Endothelial cell of umbilical vein (primary cell): Measurements from ENCODE around the gene TSTD1. TPM values are rescaled to one million over a fixed set of nuclear protein-coding genes. Genes with fewer than 3 reads are reported as not detected.

Experiments
- BruUV-seq: library from RNA; stranded (reverse); fragments of 400-500 nt; replicated peaks from 2 replicates; lab custom pipeline; 2021; lab: Mats Ljungman, UMichigan
- CTCF ChIA-PET: fragments of 300-600, 350-600 bp; sonication (Branson Sonifier 250); formaldehyde crosslinking; loops from one replicate; lab custom pipeline; 2021; ENCODE audit warnings: antibody characterized with exemption, inconsistent platforms; lab: Charles Lee
- POLR2A ChIA-PET: fragments of 300-600, 350-600 bp; sonication (Branson Sonifier 250); formaldehyde crosslinking; loops from one replicate; lab custom pipeline; 2021; ENCODE audit warnings: antibody characterized with exemption, inconsistent platforms; lab: Charles Lee
- DNase-seq: peaks from one replicate; pipeline ENCODE4 v3.0.0-alpha.2; 2011; ENCODE audit warnings: low read depth, low spot score
- FAIRE-seq: peaks from 2 replicates; lab custom pipeline; 2011; peaks lifted over from hg19 to GRCh38; lab: Jason Lieb, UNC
- H2AFZ ChIP-seq: 2 replicates; pipeline ENCODE4 v1.6.0; 2012; ENCODE audit warnings: low read depth, low read length, control low read depth, inconsistent platforms
- H3K27ac ChIP-seq: 2 replicates; pipeline ENCODE4 v1.5.1; 2011; ENCODE audit warnings: low read depth, mild to moderate bottlenecking, control low read depth, low read length, moderate library complexity; ENCODE audit not compliant: insufficient read depth
- H3K27me3 ChIP-seq, 2 experiments: 2 replicates each; pipeline versions ENCODE4 v1.6.0 to v1.6.1; 2011; ENCODE audit warnings: low read length in 2 of 2, mixed read lengths in 1 of 2; ENCODE audit not compliant: control insufficient read depth in 2 of 2, insufficient read depth in 2 of 2
- H3K36me3 ChIP-seq, 2 experiments: 2 replicates in 1 of 2; 3 replicates in 1 of 2; pipeline ENCODE4 v1.5.1; 2011; ENCODE audit warnings: low read length in 2 of 2, mild to moderate bottlenecking in 1 of 2, moderate library complexity in 1 of 2; ENCODE audit not compliant: control insufficient read depth in 2 of 2, insufficient read depth in 2 of 2; ENCODE audit errors: extremely low read depth in 1 of 2
- H3K4me1 ChIP-seq: 3 replicates; pipeline ENCODE4 v1.5.1; 2011; ENCODE audit warnings: mild to moderate bottlenecking, low read length; ENCODE audit not compliant: control insufficient read depth, insufficient read depth; ENCODE audit errors: extremely low read depth
- H3K4me2 ChIP-seq: 2 replicates; pipeline ENCODE4 v1.6.1; 2011; ENCODE audit warnings: low read length, control low read depth, mixed read lengths; ENCODE audit not compliant: insufficient read depth
- H3K4me3 ChIP-seq, 3 experiments: fragments of 200-600 bp in 1 of 3; sonication (generic), shearing (Covaris generic) in 1 of 3; replicated peaks in 1 of 3; 2 replicates each; pipeline ENCODE4 v1.5.1; 2011 to 2016; ENCODE audit warnings: control low read depth in 3 of 3, low read length in 3 of 3, mild to moderate bottlenecking in 2 of 3, inconsistent platforms in 1 of 3, low read depth in 1 of 3, moderate library complexity in 1 of 3; ENCODE audit not compliant: insufficient read depth in 1 of 3
- H3K79me2 ChIP-seq: 2 replicates; pipeline ENCODE4 v1.6.0; 2012; ENCODE audit warnings: low read length, inconsistent platforms; ENCODE audit not compliant: control insufficient read depth, insufficient read depth
- H3K9ac ChIP-seq: replicated peaks from 2 replicates; pipeline ENCODE3; 2011; ENCODE audit warnings: low read length, control low read depth; ENCODE audit not compliant: insufficient read depth; ENCODE audit errors: extremely low read depth
- H3K9me1 ChIP-seq: replicated peaks from 3 replicates; pipeline ENCODE4 v1.6.0; 2011; ENCODE audit warnings: mild to moderate bottlenecking, low read length; ENCODE audit not compliant: control insufficient read depth, insufficient read depth; ENCODE audit errors: extremely low read depth
- H3K9me3 ChIP-seq: replicated peaks from 2 replicates; pipeline ENCODE4 v1.5.1; 2012; ENCODE audit warnings: low read length, inconsistent platforms; ENCODE audit not compliant: control insufficient read depth, insufficient read depth
- H4K20me1 ChIP-seq: replicated peaks from 2 replicates; pipeline ENCODE3; 2011; ENCODE audit warnings: mild to moderate bottlenecking, low read length; ENCODE audit not compliant: control insufficient read depth, insufficient read depth; ENCODE audit errors: extremely low read depth
- EZH2 ChIP-seq: IDR thresholded peaks from 2 replicates; pipeline ENCODE4 v1.6.1; 2012; ENCODE audit warnings: borderline replicate concordance, low read depth, mild to moderate bottlenecking, moderate library complexity, low read length, inconsistent platforms; ENCODE audit not compliant: severe bottlenecking
- FOS ChIP-seq: IDR thresholded peaks from 2 replicates; pipeline ENCODE4 v1.6.1; 2011; ENCODE audit warnings: mild to moderate bottlenecking, low read length, moderate library complexity, borderline replicate concordance; ENCODE audit not compliant: insufficient read depth
- GATA2 ChIP-seq: IDR thresholded peaks from 2 replicates; pipeline ENCODE4 v1.7.0; 2011; ENCODE audit warnings: low read depth, mild to moderate bottlenecking, moderate library complexity, mixed read lengths, low read length; ENCODE audit not compliant: insufficient read length, insufficient read depth
- JUN ChIP-seq: IDR thresholded peaks from 2 replicates; pipeline ENCODE4 v1.6.1; 2011; ENCODE audit warnings: borderline replicate concordance, low read depth; ENCODE audit not compliant: insufficient read length, insufficient read depth
- MYC ChIP-seq: IDR thresholded peaks from one replicate; pipeline ENCODE4 v1.6.1; 2011; ENCODE audit warnings: mild to moderate bottlenecking, low read depth, low read length
- POLR2A ChIP-seq: IDR thresholded peaks from 2 replicates; pipeline ENCODE4 v1.6.1; 2012; ENCODE audit warnings: low read depth, mild to moderate bottlenecking, control low read depth, low read length
- POLR2AphosphoS5 ChIP-seq: IDR thresholded peaks from 2 replicates; pipeline ENCODE4 v1.6.1; 2012; ENCODE audit warnings: low read depth, mild to moderate bottlenecking, control low read depth, low read length, moderate library complexity; ENCODE audit not compliant: insufficient read depth
- dilution Hi-C: fragments of 300-500 bp; cut with MboI; formaldehyde crosslinking; loops from one replicate; pipeline ENCODE4 v1.15.0; 2019; ENCODE audit warnings: low sequenced_read_pairs; ENCODE audit not compliant: extremely low pct_ligation_motif_present
- intact Hi-C: fragments of 100-400 bp; cut with micrococcal nuclease; formaldehyde crosslinking; loops from one replicate; pipeline ENCODE4 v1.10.0; 2022
- polyA plus RNA-seq, 4 experiments: library from polyadenylated mRNA; depleted of rRNA in 3 of 4; stranded (reverse) in 3 of 4; unstranded in 1 of 4; fragments of >200 nt; gene quantifications; 2 replicates each; pipeline versions ENCODE4 v1.2.1 to v1.2.3, GENCODE V29; 2011 to 2012; ENCODE audit warnings: missing spikeins in 1 of 4
- total RNA-seq: library from RNA; stranded (reverse); gene quantifications from 2 replicates; pipeline ENCODE4 v1.2.3, GENCODE V29; 2021
- TF ChIP-seq, protein P1 (sequence below): IDR thresholded peaks from 2 replicates; pipeline ENCODE4 v1.6.1; 2011; ENCODE audit not compliant: insufficient read depth, insufficient read length
- TF ChIP-seq, protein P2 (sequence below), 2 donors: IDR thresholded peaks; 1 replicate in 1 of 2; 2 replicates in 1 of 2; pipeline ENCODE4 v1.5.1; 2011; ENCODE audit warnings: low read length in 2 of 2, mild to moderate bottlenecking in 2 of 2, moderate library complexity in 2 of 2, control low read depth in 1 of 2, inconsistent platforms in 1 of 2, low read depth in 1 of 2; ENCODE audit not compliant: insufficient read depth in 1 of 2; ENCODE audit errors: extremely low read depth in 1 of 2

The TSTD1 gene
- total and polyA plus RNA-seq, 2 donors (not counting 3 experiments of a cell fraction or from before 2014, with no cell fraction given) = 8.9 to 39.1 TPM

DNA sequence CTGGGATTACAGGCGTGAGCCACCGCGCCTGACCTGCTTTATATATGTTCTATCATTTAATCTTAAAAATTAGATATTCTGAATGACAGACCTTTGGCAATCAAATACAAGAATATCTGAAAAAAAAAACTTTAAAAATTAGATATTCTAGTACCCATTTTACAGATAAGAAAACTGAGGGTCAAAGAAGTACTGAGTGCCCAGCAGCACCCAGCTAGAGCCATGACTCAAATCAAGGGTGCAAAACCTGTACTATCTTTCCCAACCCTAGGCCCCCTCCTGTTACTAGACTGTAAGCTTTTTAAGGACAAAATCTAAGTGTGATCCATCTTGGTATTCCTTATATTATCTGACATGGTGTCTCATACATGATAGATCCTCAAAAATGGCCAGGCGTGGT lies 22.7 kb upstream of the TSTD1 start:
- Histone ChIP-seq H3K9me1 (no peaks in the 10 kb centered on the region), H3K36me3 (no peaks in the 10 kb centered on the region), H3K4me2 (no peak overlapping the region), H3K4me1 (no peaks in the 10 kb centered on the region), H3K9ac (no peak overlapping the region), H3K79me2 (no peaks in the 10 kb centered on the region), H3K4me3 (no peak overlapping the region), H3K27ac (no peak overlapping the region), H3K9me3 (no peaks in the 10 kb centered on the region), H4K20me1 (no peaks in the 10 kb centered on the region), H3K27me3 (peaks cover 2% of the 10 kb centered on the region in 2 experiments), H2AFZ (no peak overlapping the region)
- ChIA-PET CTCF (no interaction called here), POLR2A (no interaction called here)
- no peak for FAIRE-seq
- DNase-seq = no peak
- TF ChIP-seq JUN = no peak
- TF ChIP-seq MYC = no peak
- no peak for TF ChIP-seq GATA2
- no peak for TF ChIP-seq POLR2A
- TF ChIP-seq FOS = no peak
- TF ChIP-seq, protein P1, sequence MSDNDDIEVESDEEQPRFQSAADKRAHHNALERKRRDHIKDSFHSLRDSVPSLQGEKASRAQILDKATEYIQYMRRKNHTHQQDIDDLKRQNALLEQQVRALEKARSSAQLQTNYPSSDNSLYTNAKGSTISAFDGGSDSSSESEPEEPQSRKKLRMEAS = no peak
- no peak for TF ChIP-seq POLR2AphosphoS5
- TF ChIP-seq, protein P2, sequence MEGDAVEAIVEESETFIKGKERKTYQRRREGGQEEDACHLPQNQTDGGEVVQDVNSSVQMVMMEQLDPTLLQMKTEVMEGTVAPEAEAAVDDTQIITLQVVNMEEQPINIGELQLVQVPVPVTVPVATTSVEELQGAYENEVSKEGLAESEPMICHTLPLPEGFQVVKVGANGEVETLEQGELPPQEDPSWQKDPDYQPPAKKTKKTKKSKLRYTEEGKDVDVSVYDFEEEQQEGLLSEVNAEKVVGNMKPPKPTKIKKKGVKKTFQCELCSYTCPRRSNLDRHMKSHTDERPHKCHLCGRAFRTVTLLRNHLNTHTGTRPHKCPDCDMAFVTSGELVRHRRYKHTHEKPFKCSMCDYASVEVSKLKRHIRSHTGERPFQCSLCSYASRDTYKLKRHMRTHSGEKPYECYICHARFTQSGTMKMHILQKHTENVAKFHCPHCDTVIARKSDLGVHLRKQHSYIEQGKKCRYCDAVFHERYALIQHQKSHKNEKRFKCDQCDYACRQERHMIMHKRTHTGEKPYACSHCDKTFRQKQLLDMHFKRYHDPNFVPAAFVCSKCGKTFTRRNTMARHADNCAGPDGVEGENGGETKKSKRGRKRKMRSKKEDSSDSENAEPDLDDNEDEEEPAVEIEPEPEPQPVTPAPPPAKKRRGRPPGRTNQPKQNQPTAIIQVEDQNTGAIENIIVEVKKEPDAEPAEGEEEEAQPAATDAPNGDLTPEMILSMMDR (IDR thresholded peaks at IDR 0.05; ENCODE audit: extremely low read depth in 1 of 2, insufficient read depth in 1 of 2, low read depth in 1 of 2, low read length in 2 of 2) = no peak
- TF ChIP-seq EZH2 = no peak
- no TSS peak for BruUV-seq
- intact Hi-C loops = no loop called here
- dilution Hi-C loops = no loop called here
